HG03442 (cell line): ENCODE results near the gene POC1A.
"Not testable (repeated sequence)": the region's sequence is repeated elsewhere in the genome, so short reads cannot be mapped to it uniquely, and the experiment has no call there.

Experiments used
- ATAC-seq: cut with Tn5 transposase; IDR thresholded peaks from one replicate; pipeline ENCODE4 v1.9.1; 2021; ENCODE audit warnings: mild to moderate bottlenecking, moderate library complexity; ENCODE audit not compliant: unreplicated experiment

Gene POC1A

GRCh38 chr3:52036222-52036694 is 118.0 kb downstream of the POC1A start:
- peak; percentile 58 for ATAC-seq

- ATAC-seq: no peak
Observed at GRCh38 chr3:52034651-52035050, 119.6 kb downstream of the POC1A start.

GRCh38 chr3:52034212-52034611 is 120.0 kb downstream of the POC1A start:
- ATAC-seq: no peak

GRCh38 chr3:52033748-52034147 is 120.5 kb downstream of the POC1A start:
- not testable (repeated sequence) for ATAC-seq

- ATAC-seq: no peak
Observed at GRCh38 chr3:52032702-52033408, 121.4 kb downstream of the POC1A start.

- ATAC-seq: no peak
Observed at GRCh38 chr3:52031896-52032295, 122.3 kb downstream of the POC1A start.

GRCh38 chr3:52030714-52031310 is 123.4 kb downstream of the POC1A start:
- no peak for ATAC-seq

GRCh38 chr3:52029535-52029934 is 124.7 kb downstream of the POC1A start:
- no peak for ATAC-seq

GRCh38 chr3:52029053-52029452 is 125.2 kb downstream of the POC1A start:
- no peak for ATAC-seq

GRCh38 chr3:52028572-52028971 is 125.7 kb downstream of the POC1A start:
- ATAC-seq: no peak

- no peak for ATAC-seq
Observed at GRCh38 chr3:52026041-52026440, 128.2 kb downstream of the POC1A start.

- no peak for ATAC-seq
Observed at GRCh38 chr3:52025453-52025852, 128.8 kb downstream of the POC1A start.
